GM12878 (cell line): Measurements from ENCODE around the gene ZNF81.

Source experiments
- CBX5 ChIP-seq: sonication (generic); IDR thresholded peaks from 2 replicates; pipeline ENCODE4 v1.6.1; 2016; ENCODE audit warnings: low read depth, moderate library complexity, mild to moderate bottlenecking, inconsistent platforms
- CTCF ChIP-seq, 3 experiments: IDR thresholded peaks in 2 of 3; conservative IDR thresholded peaks in 1 of 3; 2 replicates each; pipeline ENCODE4 v1.5.1; 2011; ENCODE audit warnings: low read depth in 3 of 3, low read length in 3 of 3, mild to moderate bottlenecking in 3 of 3, control low read depth in 2 of 3, moderate library complexity in 2 of 3, inconsistent platforms in 1 of 3, mixed read lengths in 1 of 3; ENCODE audit not compliant: control insufficient read depth in 2 of 3, insufficient read depth in 1 of 3; ENCODE audit errors: extremely low read depth in 1 of 3
- CUX1 ChIP-seq: IDR thresholded peaks from 2 replicates; pipeline ENCODE4 v1.6.1; 2012; ENCODE audit warnings: improper control_type of control experiment, low read depth, low read length; ENCODE audit not compliant: insufficient replicate concordance
- MEF2A ChIP-seq: IDR thresholded peaks from 2 replicates; pipeline ENCODE4 v1.6.1; 2011; ENCODE audit warnings: low read depth, mild to moderate bottlenecking, low read length, moderate library complexity; ENCODE audit not compliant: insufficient read depth
- POLR2A ChIP-seq: IDR thresholded peaks from 2 replicates; pipeline ENCODE4 v1.6.1; 2011; ENCODE audit warnings: low read depth, mild to moderate bottlenecking, low read length
- USF2 ChIP-seq: IDR thresholded peaks from 2 replicates; pipeline ENCODE4 v1.6.1; 2011; ENCODE audit warnings: low read depth, low read length, improper control_type of control experiment, borderline replicate concordance

- TF ChIP-seq CTCF (IDR thresholded peaks at IDR 0.05 in 2 of 3, conservative IDR thresholded peaks at IDR 0.05 in 1 of 3; ENCODE audit: control insufficient read depth in 2 of 3, extremely low read depth in 1 of 3, insufficient read depth in 1 of 3, low read depth in 3 of 3, low read length in 3 of 3) (no peak), CBX5 (no peak), USF2 (no peak), POLR2A (no peak), MEF2A (no peak), CUX1 (no peak)
These were observed 7.7 kb upstream of the ZNF81 start for GRCh38 chrX:47828984-47829383.
